GM12801 (cell line): Measurements from ENCODE around the gene SOX13.

ENCODE experiments used
- CTCF ChIP-seq: IDR thresholded peaks from one replicate; pipeline ENCODE4 v1.5.1; 2011; ENCODE audit warnings: control low read depth; ENCODE audit not compliant: insufficient read length; ENCODE audit errors: extremely low read depth

The SOX13 gene

GRCh38 chr1:204081791-204082513 is 9.0 kb downstream of the SOX13 start:
- no peak for TF ChIP-seq CTCF

- no peak for TF ChIP-seq CTCF
Observed at GRCh38 chr1:204083491-204083890, 10.6 kb downstream of the SOX13 start.

- no peak for TF ChIP-seq CTCF
Observed at GRCh38 chr1:204084247-204084772, 11.4 kb downstream of the SOX13 start.

- no peak for TF ChIP-seq CTCF
Observed at GRCh38 chr1:204085876-204086275, 13.0 kb downstream of the SOX13 start.

GRCh38 chr1:204087181-204087892 is 14.4 kb downstream of the SOX13 start:
- no peak for TF ChIP-seq CTCF

GRCh38 chr1:204087893-204088528 is 15.1 kb downstream of the SOX13 start:
- no peak for TF ChIP-seq CTCF

GRCh38 chr1:204088596-204088995 is 15.7 kb downstream of the SOX13 start:
- no peak for TF ChIP-seq CTCF
